NAMALWA (cell line): ENCODE results near the gene WDR86.

ENCODE experiments used
- DNase-seq: peaks from one replicate; pipeline ENCODE4 v3.0.0-alpha.2; 2015; ENCODE audit warnings: low spot score

Gene WDR86

GRCh38 chr7:151391358-151391730 lies 18.5 kb downstream of the WDR86 start:
- DNase-seq = no peak

- no peak for DNase-seq
Observed at GRCh38 chr7:151390598-151391357, 19.1 kb downstream of the WDR86 start.

GRCh38 chr7:151389768-151390597 lies 19.9 kb downstream of the WDR86 start:
- no peak for DNase-seq

- DNase-seq = no peak
Observed at GRCh38 chr7:151389096-151389767, 20.6 kb downstream of the WDR86 start.

GRCh38 chr7:151388430-151388829 lies 21.4 kb downstream of the WDR86 start:
- no peak for DNase-seq

- DNase-seq = no peak
Observed at GRCh38 chr7:151388007-151388297, 21.9 kb downstream of the WDR86 start.

GRCh38 chr7:151387161-151388006 lies 22.5 kb downstream of the WDR86 start:
- no peak for DNase-seq

- no peak for DNase-seq
Observed at GRCh38 chr7:151386301-151387160, 23.3 kb downstream of the WDR86 start.

GRCh38 chr7:151385626-151386300 lies 24.1 kb downstream of the WDR86 start:
- no peak for DNase-seq

GRCh38 chr7:151384776-151385625 lies 24.8 kb downstream of the WDR86 start:
- DNase-seq = no peak

GRCh38 chr7:151384352-151384697 lies 25.5 kb downstream of the WDR86 start:
- no peak for DNase-seq

- DNase-seq = no peak
Observed at GRCh38 chr7:151383638-151384351, 26.0 kb downstream of the WDR86 start.

- no peak for DNase-seq
Observed at GRCh38 chr7:151382079-151382885, 27.6 kb downstream of the WDR86 start.

GRCh38 chr7:151381348-151382078 lies 28.3 kb downstream of the WDR86 start:
- DNase-seq = no peak

- no peak for DNase-seq
Observed at GRCh38 chr7:151381098-151381347, 28.8 kb downstream of the WDR86 start.

GRCh38 chr7:151380199-151381097 lies 29.4 kb downstream of the WDR86 start:
- no peak for DNase-seq
